HepG2 (cell line): Measurements from ENCODE around the gene TPSD1. TPM values are rescaled to one million over a fixed set of nuclear protein-coding genes. Genes with fewer than 3 reads are reported as not detected.

Experiments used
- ATAC-seq: fragments of 200-7000 bp; cut with Tn5 transposase; 3 replicates; pipeline ENCODE4 v1.9.1; 2020; ENCODE audit warnings: mild to moderate bottlenecking, moderate library complexity
- BruUV-seq: library from RNA; stranded (reverse); fragments of 400-500 nt; replicated peaks from 2 replicates; lab custom pipeline; 2021; lab: Mats Ljungman, UMichigan
- CTCF ChIA-PET: fragments of 300-600 bp; formaldehyde crosslinking; extraction: SDS; loops from one replicate; lab custom pipeline; 2021; ENCODE audit warnings: low total read pairs, inconsistent platforms, low intra/inter-chr PET ratio; lab: Yijun Ruan, JAX
- POLR2A ChIA-PET: fragments of 350-600 bp; sonication (Branson Sonifier 250); formaldehyde crosslinking; loops from one replicate; lab custom pipeline; 2020; ENCODE audit warnings: antibody characterized with exemption, inconsistent platforms; lab: Yijun Ruan, JAX
- DNase-seq: peaks from one replicate; pipeline ENCODE4 v3.0.0-alpha.2; 2015; ENCODE audit warnings: low spot score
- FAIRE-seq: peaks from 3 replicates; lab custom pipeline; 2011; peaks lifted over from hg19 to GRCh38; lab: Jason Lieb, UNC
- H2AFZ ChIP-seq: one replicate; pipeline ENCODE4 v1.6.1; 2011; ENCODE audit warnings: low read length, inconsistent platforms
- H3K27ac ChIP-seq: fragments of 300-600 bp; 3 replicates; pipeline ENCODE4 v1.8.0; 2011; ENCODE audit warnings: mixed run types, mild to moderate bottlenecking, mixed read lengths, low read length, inconsistent platforms; ENCODE audit not compliant: insufficient read depth; ENCODE audit errors: extremely low read length
- H3K27me3 ChIP-seq, 2 experiments: fragments of 200-600 bp in 1 of 2; 2 replicates in 1 of 2; 3 replicates in 1 of 2; pipeline versions ENCODE4 v1.6.0 to v1.8.0; 2011; ENCODE audit warnings: low read length in 2 of 2, mild to moderate bottlenecking in 2 of 2, moderate library complexity in 2 of 2, inconsistent platforms in 1 of 2; ENCODE audit not compliant: insufficient read depth in 2 of 2, control insufficient read depth in 1 of 2
- H3K36me3 ChIP-seq, 2 experiments: fragments of 200-600 bp in 1 of 2; replicated peaks in 1 of 2; 2 replicates in 1 of 2; 3 replicates in 1 of 2; pipeline versions ENCODE4 v1.5.1 to v1.8.0; 2011; ENCODE audit warnings: low read length in 2 of 2, inconsistent platforms in 1 of 2; ENCODE audit not compliant: insufficient read depth in 2 of 2, control insufficient read depth in 1 of 2
- H3K4me1 ChIP-seq: 2 replicates; pipeline ENCODE4 v1.5.1; 2012; ENCODE audit warnings: low read length, inconsistent platforms; ENCODE audit not compliant: insufficient read depth
- H3K4me2 ChIP-seq: 2 replicates; pipeline ENCODE4 v1.6.0; 2011; ENCODE audit warnings: low read depth, low read length, inconsistent platforms
- H3K4me3 ChIP-seq, 3 experiments: fragments of 200-600 bp in 1 of 3; sonication (generic), shearing (Covaris generic) in 1 of 3; replicated peaks in 1 of 3; 2 replicates each; pipeline ENCODE4 v1.5.1; 2011 to 2016; ENCODE audit warnings: low read length in 3 of 3, inconsistent platforms in 2 of 3, low read depth in 2 of 3, mild to moderate bottlenecking in 2 of 3, control low read depth in 1 of 3, mixed read lengths in 1 of 3; ENCODE audit not compliant: insufficient read depth in 1 of 3
- H3K79me2 ChIP-seq: one replicate; pipeline ENCODE4 v1.6.1; 2011; ENCODE audit warnings: low read length, inconsistent platforms; ENCODE audit not compliant: insufficient read depth
- H3K9ac ChIP-seq: 2 replicates; pipeline ENCODE4 v1.6.0; 2011; ENCODE audit warnings: mild to moderate bottlenecking, low read depth, low read length, inconsistent platforms; ENCODE audit not compliant: insufficient read depth
- H3K9me3 ChIP-seq: 2 replicates; pipeline ENCODE4 v1.5.1; 2012; ENCODE audit warnings: mild to moderate bottlenecking, low read length
- H4K20me1 ChIP-seq: 2 replicates; pipeline ENCODE4 v1.6.0; 2011; ENCODE audit warnings: inconsistent platforms, mild to moderate bottlenecking, low read length, moderate library complexity; ENCODE audit not compliant: insufficient read depth
- DR1 ChIP-seq: sonication (generic); formaldehyde crosslinking; IDR thresholded peaks from 2 replicates; pipeline ENCODE4 v1.8.0; 2021; ENCODE audit warnings: mild to moderate bottlenecking, missing genetic modification reagents, inconsistent platforms
- HINFP ChIP-seq: sonication (generic); formaldehyde crosslinking; IDR thresholded peaks from 2 replicates; pipeline ENCODE4 v1.4.0; 2020; ENCODE audit warnings: low read depth, mild to moderate bottlenecking, missing genetic modification reagents
- HOXA3 ChIP-seq: sonication (generic); formaldehyde crosslinking; IDR thresholded peaks from 2 replicates; pipeline ENCODE4 v1.5.0; 2020; ENCODE audit warnings: missing genetic modification reagents
- IRX3 ChIP-seq: sonication (generic); formaldehyde crosslinking; IDR thresholded peaks from 2 replicates; pipeline ENCODE4 v1.8.1; 2023; ENCODE audit warnings: mild to moderate bottlenecking, low read depth, missing genetic modification reagents, borderline replicate concordance
- JDP2 ChIP-seq: sonication (generic); formaldehyde crosslinking; IDR thresholded peaks from 2 replicates; pipeline ENCODE4 v1.8.1; 2022; ENCODE audit warnings: missing genetic modification reagents, borderline replicate concordance
- KMT2A ChIP-seq: sonication (generic); formaldehyde crosslinking; IDR thresholded peaks from 2 replicates; pipeline ENCODE4 v1.4.0; 2020; ENCODE audit warnings: missing genetic modification reagents
- NFIC ChIP-seq: IDR thresholded peaks from 2 replicates; pipeline ENCODE4 v1.6.1; 2012; ENCODE audit warnings: mild to moderate bottlenecking, low read length, inconsistent platforms
- SOX6 ChIP-seq, 2 experiments: fragments of 450-650 bp in 1 of 2; sonication (generic) in 1 of 2; formaldehyde crosslinking in 1 of 2; IDR thresholded peaks; 2 replicates each; pipeline versions ENCODE4 v1.4.0 to v1.6.1; 2017 to 2020; ENCODE audit warnings: antibody characterized with exemption in 1 of 2, mild to moderate bottlenecking in 1 of 2, missing genetic modification reagents in 1 of 2
- ZNF431 ChIP-seq: sonication (generic); formaldehyde crosslinking; IDR thresholded peaks from 2 replicates; pipeline ENCODE4 v1.9.0; 2022; ENCODE audit warnings: missing genetic modification reagents, low read depth, mild to moderate bottlenecking, borderline replicate concordance
- ZNF441 ChIP-seq: sonication (generic); formaldehyde crosslinking; IDR thresholded peaks from 2 replicates; pipeline ENCODE4 v1.7.0; 2021; ENCODE audit warnings: missing genetic modification reagents, borderline replicate concordance
- ZNF552 ChIP-seq: sonication (generic); formaldehyde crosslinking; IDR thresholded peaks from 2 replicates; pipeline ENCODE4 v1.9.0; 2022; ENCODE audit warnings: missing genetic modification reagents, mild to moderate bottlenecking, borderline replicate concordance
- ZSCAN12 ChIP-seq: sonication (generic); formaldehyde crosslinking; IDR thresholded peaks from 2 replicates; pipeline ENCODE4 v1.9.0; 2021; ENCODE audit warnings: mild to moderate bottlenecking, missing genetic modification reagents
- ZSCAN20 ChIP-seq: sonication (generic); formaldehyde crosslinking; IDR thresholded peaks from 2 replicates; pipeline ENCODE4 v1.4.0; 2020; ENCODE audit warnings: missing genetic modification reagents, mild to moderate bottlenecking, borderline replicate concordance
- whole genome bisulfite sequencing: methylation state at CpG from one replicate; pipeline ENCODE4 v1.1.6; 2017; ENCODE audit warnings: low lambda C conversion rate; 5-methylcytosine and 5-hydroxymethylcytosine counted together
- in situ Hi-C: cut with HindIII; loops from 2 replicates; pipeline ENCODE4 v1.10.0; 2017; ENCODE audit warnings: low pct_unique_long_range_greater_than_20kb; ENCODE audit not compliant: extremely low pct_ligation_motif_present
- intact Hi-C: fragments of 100-400 bp; cut with micrococcal nuclease; formaldehyde crosslinking; loops from one replicate; pipeline ENCODE4 v1.10.0; 2022; ENCODE audit not compliant: unreplicated experiment
- polyA plus RNA-seq, 8 experiments: library from polyadenylated mRNA; depleted of rRNA in 3 of 8; stranded (reverse) in 7 of 8; unstranded in 1 of 8; fragments of >200 nt; fragmentation: Illumina TruSeq in 4 of 8; extraction: Trizol in 4 of 8; gene quantifications; 2 replicates each; pipeline versions ENCODE4 v1.2.1 to v1.2.3, GENCODE V29; 2011 to 2016; ENCODE audit warnings: low read depth in 4 of 8, missing spikeins in 1 of 8, mixed read lengths in 1 of 8; ENCODE audit not compliant: insufficient read depth in 1 of 8
- total RNA-seq, 5 experiments: library from RNA; depleted of rRNA; stranded (reverse); fragments of >200 nt; fragmentation: Illumina TruSeq; extraction: Trizol; gene quantifications; 2 replicates each; pipeline ENCODE4 v1.2.3, GENCODE V29; 2016; ENCODE audit warnings: low read depth in 1 of 5

Gene TPSD1
- total and polyA plus RNA-seq, 2 of the 13 experiments (the other 11 are each of a cell fraction or from before 2014, with no cell fraction given): not detected

GRCh38 chr16:1276580-1276878, 20.7 kb downstream of the TPSD1 start:
- Histone ChIP-seq H2AFZ (no peak overlapping the region), H3K4me3 (no peak overlapping the region), H3K27ac (no peak overlapping the region), H3K4me2 (no peak overlapping the region), H3K36me3 (no peaks in the 10 kb centered on the region), H3K9ac (no peak overlapping the region), H4K20me1 (no peaks in the 10 kb centered on the region), H3K9me3 (no peaks in the 10 kb centered on the region), H3K4me1 (peaks cover 8% of the 10 kb centered on the region; the same call in 1 of the 2 replicates), H3K79me2 (no peaks in the 10 kb centered on the region), H3K27me3 (peaks cover 26 to 80% of the 10 kb centered on the region in 2 experiments)
- POLR2A ChIA-PET: no interaction called here
- ATAC-seq: no peak
- 43% methylated on average over 4 of the region's 14 CpGs for WGBS
- TF ChIP-seq DR1 (CRISPR knock-in tag) (no peak), ZNF431 (CRISPR knock-in tag) (no peak), HINFP (CRISPR knock-in tag) (no peak), ZNF441 (CRISPR knock-in tag) (no peak), SOX6 (IDR thresholded peaks at IDR 0.05) (no peak), SOX6 (CRISPR knock-in tag; IDR thresholded peaks at IDR 0.05) (no peak), IRX3 (CRISPR knock-in tag) (no peak), JDP2 (CRISPR knock-in tag) (no peak), ZSCAN12 (CRISPR knock-in tag) (no peak), ZNF552 (no peak), NFIC (no peak), ZSCAN20 (CRISPR knock-in tag) (no peak), HOXA3 (CRISPR knock-in tag) (no peak), KMT2A (CRISPR knock-in tag) (no peak)
- CTCF ChIA-PET: no interaction called here
- no peak for DNase-seq
- no TSS peak for BruUV-seq
- no peak for FAIRE-seq
- intact Hi-C loops: no loop called here
- in situ Hi-C loops: no loop called here
